ENCODE results near the gene PLXNB1.

- TF ChIP-seq CTCF (conservative IDR thresholded peaks at IDR 0.05), result no peak
- TF ChIP-seq EZH2 (IDR thresholded peaks at IDR 0.05; ENCODE audit: low read depth), result no peak
These were observed 73.5 kb downstream of the PLXNB1 start for GRCh38 chr3:48356419-48356818.

Measured in PC-9 (cell line).